NCI-H345 treated with DMSO at 0.1 percent for 48 hours (cell line): Measurements from ENCODE around the gene OSBPL10.

Experiments
- DNase-seq: peaks from one replicate; lab custom pipeline; 2025; ENCODE audit not compliant: unreplicated experiment; lab: John Stamatoyannopoulos, UW

The OSBPL10 gene

DNA sequence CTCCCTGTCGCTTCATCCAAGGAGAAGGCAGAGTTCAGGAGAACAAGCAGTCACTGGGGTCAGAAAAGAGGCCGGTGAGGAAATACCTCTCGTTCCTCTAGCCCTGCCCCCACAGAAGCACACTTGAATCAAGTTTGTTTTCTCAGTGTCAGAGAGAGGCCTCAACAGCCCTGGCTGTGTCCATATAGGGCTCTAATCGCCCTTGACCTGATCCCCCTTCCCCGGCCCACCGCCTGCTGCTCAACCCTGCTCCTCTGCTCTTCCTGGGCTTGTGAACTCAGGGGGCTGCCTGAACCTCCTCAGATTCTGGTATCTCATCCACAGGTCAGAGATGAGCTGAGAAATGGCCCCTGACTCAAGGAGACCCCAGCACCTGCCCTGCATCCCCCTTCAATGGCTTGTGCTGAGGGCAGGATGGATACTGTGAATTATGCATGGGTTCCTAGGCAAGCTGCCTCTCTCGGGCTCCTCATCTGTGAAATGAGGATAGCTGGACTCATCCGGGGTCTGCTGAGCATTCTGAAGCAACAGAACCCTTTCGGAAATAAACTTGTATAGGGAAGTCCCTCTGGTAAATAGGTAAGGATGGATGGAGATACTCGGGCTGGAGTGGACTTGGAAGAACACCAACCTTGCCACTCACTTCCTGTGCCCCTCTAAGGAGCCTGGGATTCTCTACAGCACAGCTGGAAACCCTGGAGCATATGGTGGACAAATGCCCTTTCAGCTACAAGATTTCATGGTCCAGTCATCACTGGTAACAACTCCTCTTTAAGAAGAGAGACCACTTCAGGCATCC lies 300.8 kb downstream of the OSBPL10 start:
- DNase-seq, result no peak

DNA sequence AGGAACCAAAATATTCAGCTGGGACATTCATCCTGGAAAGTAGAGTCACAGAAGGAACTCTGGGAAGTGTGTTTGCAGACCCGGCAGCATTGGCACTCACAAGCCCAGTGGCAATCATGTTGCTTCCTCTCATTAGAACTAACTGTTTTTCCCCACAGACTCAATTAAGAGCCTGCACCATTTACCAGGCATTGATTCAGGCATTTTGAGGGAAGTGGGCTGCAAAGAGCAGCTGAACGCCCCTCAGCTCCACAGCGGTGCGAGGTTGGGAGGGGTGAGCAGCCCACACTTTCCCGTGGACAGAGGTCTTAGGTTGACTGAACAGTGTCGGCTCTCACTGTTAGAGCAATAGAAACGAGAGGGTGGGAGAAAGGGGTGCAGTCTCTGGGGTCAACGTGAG lies 304.5 kb downstream of the OSBPL10 start:
- DNase-seq, result no peak

DNA sequence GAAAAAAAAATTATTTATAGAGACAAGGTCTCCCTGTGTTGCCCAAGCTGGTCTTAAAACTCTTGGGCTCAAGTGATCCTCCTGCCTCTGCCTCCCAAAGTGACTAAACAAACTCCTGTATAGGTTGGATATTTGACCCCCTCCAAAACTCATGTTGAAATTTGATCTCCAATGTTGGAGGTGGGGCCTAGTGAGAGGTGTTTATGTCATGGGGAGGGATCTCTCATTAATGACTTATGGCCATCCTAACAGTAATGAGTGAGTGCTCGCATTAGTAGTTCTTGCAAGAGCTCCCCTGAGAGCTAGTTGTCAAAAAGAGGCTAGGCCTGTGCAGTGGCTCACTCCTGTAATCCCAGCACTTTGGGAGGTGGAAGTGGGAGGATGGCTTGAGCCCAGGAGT lies 307.1 kb downstream of the OSBPL10 start:
- no peak for DNase-seq

DNA sequence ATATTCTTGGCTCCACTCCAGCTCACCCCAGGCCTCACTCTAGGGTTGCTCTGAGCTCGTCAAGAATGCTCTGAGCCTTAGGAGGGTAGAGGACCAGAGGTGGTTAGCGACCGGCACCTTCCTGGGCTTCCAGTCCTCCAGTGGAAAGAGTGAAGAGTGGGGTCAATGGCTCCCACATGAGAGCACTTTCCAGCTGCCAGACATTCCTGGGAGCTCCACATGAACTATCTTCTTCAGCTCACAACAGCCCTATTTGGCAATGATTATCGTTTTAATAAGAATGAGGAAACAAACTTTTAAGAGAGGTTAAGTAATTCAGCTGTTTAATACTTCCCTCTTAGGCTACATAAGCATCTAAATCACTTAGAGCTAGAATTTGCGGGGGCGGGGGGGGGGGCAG lies 309.1 kb downstream of the OSBPL10 start:
- no peak for DNase-seq

DNA sequence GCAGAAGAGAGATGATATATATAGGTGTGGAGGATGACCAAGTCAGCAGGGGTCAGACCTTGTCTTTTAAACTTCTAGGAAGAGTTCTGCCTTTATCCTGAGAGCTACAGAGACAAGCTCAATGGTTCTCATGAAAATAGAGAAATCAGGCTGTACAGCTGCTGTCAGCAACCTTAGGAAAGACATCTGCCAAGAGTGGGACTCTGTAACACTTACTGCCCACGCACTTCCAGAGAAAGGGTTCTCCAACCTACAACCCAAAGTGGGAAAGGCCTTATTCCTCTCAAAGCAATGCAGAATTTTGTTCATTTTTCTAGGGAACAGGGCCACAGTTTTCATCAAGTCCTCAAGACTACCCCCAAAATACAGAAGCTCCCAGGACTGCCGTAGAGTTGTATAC lies 309.6 kb downstream of the OSBPL10 start:
- DNase-seq, result no peak

DNA sequence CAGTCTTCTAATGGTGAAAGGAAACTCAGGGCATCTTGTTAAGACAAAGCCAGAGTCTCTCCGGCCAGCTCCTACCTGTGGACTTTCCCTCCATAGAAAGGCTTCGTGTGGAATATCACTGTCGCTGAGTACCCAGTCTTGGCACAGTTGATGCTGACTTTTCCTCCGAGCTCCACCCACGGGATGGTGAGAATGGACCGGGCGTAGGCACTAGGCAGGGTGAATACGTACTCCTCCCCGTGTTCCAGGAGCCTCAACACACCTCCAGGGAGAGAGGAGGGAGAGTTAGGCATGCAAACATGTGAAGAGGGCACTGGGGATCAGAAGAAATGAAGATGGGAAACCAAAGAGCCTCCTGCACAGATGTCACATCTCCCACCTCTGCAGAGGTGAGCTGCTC lies 310.3 kb downstream of the OSBPL10 start:
- no peak for DNase-seq

DNA sequence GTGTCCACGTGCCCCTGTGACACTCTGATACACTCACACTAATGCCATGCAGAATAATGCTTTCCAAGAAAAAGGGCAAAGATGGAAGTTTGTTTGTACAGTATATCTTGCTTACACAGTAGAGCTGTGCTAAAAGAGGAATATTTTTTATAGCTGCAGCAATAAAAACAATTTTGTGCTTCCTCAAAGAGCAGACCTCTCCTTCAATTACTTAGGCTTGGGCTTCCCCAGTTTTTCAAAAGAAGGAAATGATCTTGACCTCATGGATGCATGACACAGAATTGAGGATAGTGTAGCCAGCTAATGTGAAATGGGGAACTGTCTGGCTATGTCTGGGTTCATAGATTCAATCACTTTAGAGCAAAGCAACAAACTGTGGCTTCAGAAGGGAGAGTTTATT lies 310.9 kb downstream of the OSBPL10 start:
- no peak for DNase-seq

DNA sequence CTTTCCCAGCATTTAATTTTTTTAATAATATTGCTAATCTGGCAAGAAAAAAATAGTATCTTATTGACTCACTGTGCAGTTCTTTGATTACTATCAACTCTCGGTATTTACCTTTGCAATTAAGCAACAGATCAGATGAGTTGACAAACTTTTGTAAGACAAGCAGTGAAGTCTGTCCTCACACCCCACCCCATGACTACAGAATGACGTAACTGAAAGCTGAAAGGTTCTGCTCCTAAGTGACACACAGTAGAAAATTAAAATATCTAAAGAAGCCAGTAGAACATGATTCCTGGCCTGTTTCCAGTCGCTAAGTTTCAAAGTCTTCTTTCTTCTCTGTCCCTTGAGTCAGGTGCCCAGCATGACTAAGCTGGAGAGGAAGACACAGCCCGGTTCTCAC lies 312.8 kb downstream of the OSBPL10 start:
- DNase-seq, result no peak

DNA sequence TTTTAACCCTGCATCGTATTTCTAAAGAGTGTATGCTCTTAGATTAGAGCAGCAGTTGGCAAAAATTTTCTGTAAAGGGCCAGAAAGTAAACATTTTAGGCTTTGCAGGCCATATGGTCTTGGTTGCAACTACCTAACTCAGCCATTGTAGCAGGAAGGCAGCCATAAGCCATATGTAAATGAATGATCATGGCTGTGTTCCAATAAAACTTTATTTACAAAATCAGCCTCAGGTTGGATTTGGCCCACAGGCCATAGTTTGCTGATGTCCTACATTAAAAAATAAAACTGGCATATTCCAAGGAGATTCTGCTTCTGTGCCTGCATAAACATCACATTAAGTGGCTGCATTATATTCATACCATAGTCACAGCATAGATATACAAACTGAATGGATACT lies 313.5 kb downstream of the OSBPL10 start:
- DNase-seq, result no peak

DNA sequence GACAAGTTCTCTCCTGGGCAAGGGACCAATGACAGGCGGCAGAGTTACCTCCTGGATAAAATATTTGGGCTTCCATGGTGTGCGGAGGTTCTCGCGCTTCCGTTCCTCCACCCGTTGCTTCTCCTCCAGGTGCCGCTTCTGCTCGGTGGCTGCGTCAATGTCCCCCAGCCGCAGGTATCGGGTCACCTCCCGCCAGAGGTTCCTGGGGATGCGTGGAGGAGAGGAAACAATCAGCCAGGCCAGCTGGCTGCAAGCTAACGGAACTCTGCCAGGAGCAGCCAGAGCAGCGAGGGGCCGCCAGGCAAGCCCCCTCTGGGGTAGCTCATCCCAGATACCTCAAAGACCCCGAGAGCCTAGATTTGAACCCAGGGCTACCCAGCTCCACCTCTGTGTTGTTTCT lies 317.0 kb downstream of the OSBPL10 start:
- DNase-seq, result no peak

DNA sequence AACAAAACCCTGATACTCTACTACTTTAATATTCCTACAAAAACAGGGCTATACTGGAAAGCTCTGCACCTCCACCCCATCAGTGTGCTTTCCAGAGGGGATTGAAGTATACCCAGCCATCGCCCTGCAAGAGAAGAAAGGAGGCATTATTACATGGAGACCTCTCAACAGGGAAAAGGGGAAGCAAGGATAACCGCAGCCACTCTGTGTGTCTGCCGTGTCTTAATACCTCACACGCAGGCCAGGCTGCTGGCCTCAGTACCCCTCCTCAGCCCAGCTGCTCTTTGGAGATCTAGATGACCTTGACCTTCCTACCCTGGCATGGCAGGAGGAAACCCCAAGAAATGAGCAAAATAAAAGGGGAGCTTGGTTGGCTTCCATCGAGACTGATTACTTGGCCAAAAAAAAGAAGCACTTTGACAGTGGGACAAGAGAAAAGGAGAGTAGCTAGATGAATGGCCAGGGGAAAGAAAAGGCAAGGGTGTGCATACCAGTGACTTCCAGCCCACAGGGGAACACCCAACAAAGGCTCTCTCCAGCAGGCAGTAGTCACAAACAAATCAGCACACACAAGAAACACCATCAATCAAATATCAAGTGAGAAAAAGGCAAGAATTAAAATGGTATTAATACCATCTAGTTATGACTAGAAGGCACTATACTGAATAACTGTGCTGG lies 318.9 kb downstream of the OSBPL10 start:
- DNase-seq, result no peak

DNA sequence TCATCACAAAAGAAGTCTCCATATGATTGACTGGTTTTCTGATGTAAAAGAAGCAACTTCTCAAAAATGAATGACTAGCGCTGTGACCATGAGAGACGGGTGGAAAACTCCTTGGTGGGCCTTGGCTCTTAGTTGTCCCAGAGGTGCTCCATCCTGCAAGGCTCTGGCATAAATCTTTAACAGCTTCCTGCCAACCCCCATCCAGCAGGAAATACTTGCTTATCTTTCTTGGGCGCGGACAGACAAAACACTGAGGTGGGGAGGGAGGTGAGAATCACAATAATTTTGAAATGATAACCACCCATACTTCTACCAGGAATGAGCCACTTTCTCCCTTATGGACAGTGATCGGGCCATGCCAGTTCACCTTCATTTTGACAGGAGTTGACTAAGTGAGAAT lies 319.8 kb downstream of the OSBPL10 start:
- no peak for DNase-seq

DNA sequence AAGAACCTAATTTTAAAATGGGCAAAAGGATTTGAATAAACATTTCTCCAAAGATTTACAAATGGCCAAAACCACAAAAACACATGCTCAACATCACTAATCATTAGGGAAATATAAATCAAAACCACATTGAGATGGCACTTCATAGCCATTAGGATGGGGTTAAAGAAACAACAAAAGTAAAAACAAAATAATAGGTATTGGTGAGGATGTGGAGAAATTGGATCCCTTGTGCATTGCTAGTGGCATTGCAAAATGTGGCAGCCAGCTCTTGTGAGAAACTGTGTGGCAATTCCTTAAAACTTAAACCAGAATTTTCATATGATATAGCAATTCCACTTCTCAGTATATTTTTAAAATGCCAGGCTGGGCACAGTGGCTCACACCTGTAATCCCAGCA lies 321.8 kb downstream of the OSBPL10 start:
- no peak for DNase-seq

DNA sequence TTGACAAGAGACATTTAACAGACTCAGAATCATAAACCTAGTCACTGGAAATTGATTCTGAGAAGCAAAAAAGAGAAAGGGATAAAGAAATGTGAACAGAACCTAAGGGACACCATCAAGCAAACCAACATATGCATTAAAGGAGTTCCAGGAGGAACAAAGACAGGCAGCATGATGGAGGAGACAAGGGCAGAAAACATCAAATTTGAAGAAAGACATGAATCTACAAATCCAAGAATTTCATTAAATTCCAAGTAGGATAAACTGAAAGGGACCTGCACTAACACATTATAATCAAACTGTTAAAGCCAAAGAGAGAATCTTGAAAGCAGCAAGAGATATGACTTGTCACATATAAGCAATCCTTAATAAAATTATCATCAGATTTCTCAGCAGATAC lies 326.1 kb downstream of the OSBPL10 start:
- DNase-seq, result no peak

DNA sequence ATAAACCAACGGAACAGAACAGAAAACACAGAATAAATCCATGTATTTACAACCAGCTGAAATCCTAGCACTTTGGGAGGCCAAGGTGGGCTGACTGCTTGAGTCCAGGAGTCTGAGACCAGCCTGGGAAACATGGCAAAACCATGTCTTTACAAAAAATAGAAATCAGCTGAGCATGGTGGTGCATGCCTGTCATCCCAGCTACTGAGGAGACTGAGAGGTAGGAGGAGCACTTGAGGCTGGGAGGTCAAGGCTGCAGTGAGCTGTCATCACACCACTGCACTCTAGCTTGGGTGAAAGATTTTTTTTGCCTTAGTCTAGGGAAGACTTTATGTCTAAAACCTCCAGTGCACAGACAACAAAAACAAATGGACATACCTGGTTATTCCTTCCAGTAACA lies 327.6 kb downstream of the OSBPL10 start:
- no peak for DNase-seq

DNA sequence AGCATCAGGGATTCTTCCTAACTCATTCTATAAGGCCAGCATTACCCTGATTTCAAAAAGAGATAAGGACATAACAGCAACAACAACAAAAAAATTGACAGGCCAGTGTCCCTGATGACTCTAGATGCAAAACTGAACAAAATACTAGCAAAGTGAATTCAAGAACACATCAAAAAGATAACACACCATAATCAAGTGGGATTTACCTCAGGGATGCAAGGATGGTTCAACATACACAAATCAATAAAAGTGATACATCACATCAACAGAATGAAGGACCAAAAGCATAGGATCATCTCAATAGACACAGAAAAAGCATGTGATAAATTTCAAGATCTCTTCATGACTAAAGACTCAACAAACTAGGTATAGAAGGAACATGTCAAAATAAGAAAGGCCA lies 328.8 kb downstream of the OSBPL10 start:
- no peak for DNase-seq

DNA sequence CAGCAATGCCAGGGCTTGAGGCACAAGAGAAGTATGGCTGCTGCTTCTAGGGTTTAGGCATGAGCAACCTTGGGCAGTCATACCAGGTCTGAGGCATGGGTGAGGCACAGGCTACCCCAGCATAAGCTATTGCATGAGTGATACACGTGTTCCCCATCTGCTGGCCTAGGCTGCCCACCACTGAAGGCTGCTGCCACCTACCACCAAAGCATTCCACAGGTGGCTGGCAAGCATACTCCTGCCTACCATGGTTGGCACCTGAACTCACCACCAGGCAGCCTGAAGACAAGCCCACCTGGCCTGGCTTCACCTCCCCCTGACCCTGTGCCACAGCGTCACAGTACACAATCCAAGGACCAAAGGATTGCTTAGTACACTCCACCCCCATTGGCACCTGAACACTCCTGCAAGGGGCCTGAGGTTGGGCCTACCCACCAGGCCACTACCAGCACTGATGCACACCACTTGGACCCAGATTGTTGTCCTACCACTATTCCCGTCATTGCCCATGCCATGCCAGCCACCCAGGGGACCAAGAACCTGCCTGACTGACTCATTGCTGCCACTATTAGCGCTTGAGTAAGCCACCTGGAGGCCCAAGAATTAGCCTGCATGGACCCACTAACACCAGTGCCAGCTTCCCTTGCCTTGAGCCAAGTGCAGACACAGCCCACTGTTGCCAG lies 332.6 kb downstream of the OSBPL10 start:
- DNase-seq, result no peak

DNA sequence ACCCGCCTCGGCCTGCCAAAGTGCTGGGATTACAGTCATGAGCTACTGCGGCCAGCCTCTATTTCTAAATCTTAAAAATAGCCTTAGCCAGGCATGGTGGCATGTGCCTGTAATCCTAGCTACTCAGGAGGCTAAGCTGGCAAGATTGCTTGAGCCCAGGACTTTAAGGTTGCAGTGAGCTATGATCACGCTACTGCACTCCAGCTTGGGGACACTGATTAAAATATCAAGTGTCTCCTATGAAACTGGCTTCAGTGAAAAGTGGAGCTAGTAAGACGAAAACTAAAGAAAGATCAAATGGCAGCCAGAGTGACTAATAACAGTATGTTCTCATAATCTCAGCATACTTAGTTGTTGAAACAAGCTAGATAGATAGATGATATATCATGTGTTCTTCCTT lies 335.8 kb downstream of the OSBPL10 start:
- no peak for DNase-seq

DNA sequence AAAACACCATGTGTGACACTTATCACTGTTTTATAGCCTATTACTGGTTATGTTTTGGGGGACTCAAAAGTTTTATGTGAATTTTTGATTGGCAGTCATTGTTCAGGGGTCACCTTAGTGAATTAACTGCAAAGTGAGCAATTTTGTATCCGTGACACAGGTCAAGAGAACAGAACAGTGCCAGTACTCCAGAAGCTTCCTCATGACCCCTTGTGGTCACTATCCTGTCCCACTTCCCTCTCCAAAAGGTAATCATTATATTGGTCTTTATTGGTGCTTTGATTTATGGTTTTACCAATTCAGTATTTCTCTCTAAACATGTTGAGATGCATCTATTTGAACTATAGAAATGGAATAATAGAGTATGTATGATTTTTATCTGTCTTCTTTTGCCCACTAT lies 341.2 kb downstream of the OSBPL10 start:
- no peak for DNase-seq

DNA sequence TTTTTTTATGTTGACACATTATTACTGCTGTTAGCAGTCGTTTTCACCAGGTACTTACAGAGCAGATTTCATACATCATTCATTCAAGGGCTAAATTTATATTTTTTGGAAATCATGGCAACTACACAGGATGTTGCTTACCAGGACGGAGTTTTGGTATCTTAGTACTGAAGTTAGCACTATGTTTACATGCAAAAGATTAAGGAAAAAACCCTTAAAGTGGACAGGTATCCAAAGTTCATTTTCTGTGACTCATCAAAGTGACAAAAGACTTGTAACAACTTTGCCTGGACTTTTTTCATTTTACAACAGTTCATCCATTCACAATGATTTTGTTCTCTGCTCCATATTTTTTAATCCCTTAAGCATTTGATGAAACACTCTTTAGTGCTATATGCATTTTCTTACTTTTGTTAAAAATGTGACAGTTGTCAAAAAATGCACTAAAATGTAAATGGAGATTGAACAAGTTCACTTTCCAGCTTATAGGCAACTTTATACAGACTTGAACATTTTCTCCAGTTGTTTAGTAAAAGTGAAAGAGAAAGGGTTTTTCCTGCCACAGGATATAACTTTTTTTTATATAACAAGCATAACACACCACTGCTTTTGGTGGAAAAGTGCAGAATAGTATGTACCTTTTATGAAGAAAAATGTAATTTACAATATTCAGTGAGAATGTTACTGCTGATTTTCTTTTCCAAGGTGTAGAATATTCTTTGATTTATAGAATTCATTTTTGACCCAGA lies 344.2 kb downstream of the OSBPL10 start:
- no peak for DNase-seq

DNA sequence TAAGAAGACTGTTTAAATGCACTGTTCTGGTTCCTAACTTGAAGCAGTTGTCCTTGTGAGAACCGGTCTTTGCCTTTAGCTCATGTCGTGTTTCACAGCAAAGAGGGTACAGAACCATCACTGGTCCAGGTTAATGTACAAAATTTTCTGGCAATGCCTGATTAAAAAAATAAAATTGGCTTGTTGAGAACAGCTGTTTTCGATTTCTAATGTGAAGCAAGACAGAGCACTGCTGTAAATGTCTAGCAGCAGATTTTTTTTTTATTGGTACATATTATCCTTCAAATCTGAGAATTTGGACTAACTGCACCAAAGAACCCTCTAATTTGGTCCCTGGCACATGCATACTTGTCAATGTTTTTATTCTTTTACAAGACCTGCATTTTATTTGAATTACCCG lies 345.0 kb downstream of the OSBPL10 start:
- DNase-seq, result no peak

DNA sequence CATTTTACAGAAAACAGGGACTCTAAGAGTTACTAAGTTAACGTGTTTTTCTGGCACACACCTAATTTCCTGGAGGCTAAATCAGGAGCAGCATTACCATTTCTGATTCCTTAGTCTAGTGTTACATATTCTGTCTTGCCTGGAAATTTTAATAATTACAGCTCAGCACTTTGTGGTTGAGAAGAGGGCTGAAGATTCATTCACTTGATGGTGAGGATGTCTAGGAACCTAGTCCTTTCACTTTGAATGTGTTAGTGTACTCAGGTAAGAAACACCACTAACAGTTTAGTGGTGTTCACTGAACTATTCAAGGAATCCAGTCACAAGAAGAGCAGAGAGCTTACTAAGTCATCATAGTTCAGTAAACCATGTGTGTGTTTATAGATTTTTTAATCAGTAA lies 345.5 kb downstream of the OSBPL10 start:
- DNase-seq, result no peak
